ENCODE measurements around the gene TRIM33. TPM values are rescaled to one million over a fixed set of nuclear protein-coding genes. Genes with fewer than 3 reads are reported as not detected.

Gene TRIM33
- polyA plus RNA-seq, 1 of the 3 experiments (the other 2 are of a cell fraction): 6.3 TPM

DNA sequence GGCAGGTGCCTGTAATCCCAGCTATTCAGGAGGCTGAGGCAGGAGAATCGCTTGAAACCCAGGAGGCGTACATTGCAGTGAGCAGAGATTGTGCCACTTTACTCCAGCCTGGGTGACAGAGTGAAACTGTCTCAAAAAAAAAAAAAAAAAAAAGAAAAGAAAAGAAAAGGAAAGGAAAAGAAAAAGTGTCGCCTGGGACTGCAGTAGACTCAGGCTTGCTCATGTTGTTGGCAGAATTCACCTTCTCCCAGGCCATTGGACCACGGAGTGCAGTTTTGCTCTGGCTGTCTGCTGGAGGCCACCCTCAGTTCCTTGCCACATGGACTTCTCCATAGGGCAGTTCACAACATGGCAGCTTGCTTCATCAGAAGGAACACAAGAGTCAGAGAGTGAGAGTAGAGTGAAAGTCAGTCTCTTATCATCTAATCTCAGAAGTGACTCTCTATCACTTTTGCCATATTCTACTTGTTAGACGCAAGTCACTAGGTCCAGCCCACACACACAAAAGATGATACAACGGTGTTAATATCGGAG is 41.2 kb upstream of the TRIM33 start:
- Histone ChIP-seq H3K27me3 (ENCODE audit: insufficient read depth) (no peaks in the 10 kb centered on the region), H3K4me1 (ENCODE audit: control insufficient read depth in 1 of 2, insufficient read depth in 2 of 2, low read depth in 1 of 2, low read length in 1 of 2) (no peaks in the 10 kb centered on the region), H3K36me3 (replicated peaks in 1 of 2; ENCODE audit: control insufficient read depth in 1 of 2, insufficient read depth in 2 of 2, low read length in 1 of 2) (no peaks in the 10 kb centered on the region), H3K27ac (ENCODE audit: low read depth in 2 of 2, low read length in 1 of 2) (no peak overlapping the region), H4K20me1 (ENCODE audit: insufficient read depth) (no peaks in the 10 kb centered on the region), H3K9ac (no peak overlapping the region), H2AFZ (ENCODE audit: low read depth) (no peak overlapping the region), H3K9me2 (no peaks in the 10 kb centered on the region), H3K4me3 (ENCODE audit: low read depth in 2 of 2, low read length in 1 of 2) (no peak overlapping the region), H3K79me2 (ENCODE audit: insufficient read depth) (no peaks in the 10 kb centered on the region), H3K9me3 (no peaks in the 10 kb centered on the region), H3K4me2 (no peak overlapping the region), H3F3A (replicated peaks; ENCODE audit: insufficient read depth) (no peaks in the 10 kb centered on the region)
- TF ChIP-seq EZH2phosphoT487 (IDR thresholded peaks at IDR 0.05; ENCODE audit: borderline replicate concordance, low read depth) (no peak), ELF1 (IDR thresholded peaks at IDR 0.05) (no peak), RXRA (IDR thresholded peaks at IDR 0.05; ENCODE audit: borderline replicate concordance, low read depth) (no peak), FOXJ3 (CRISPR knock-in tag; IDR thresholded peaks at IDR 0.05) (no peak), GABPA (IDR thresholded peaks at IDR 0.05; ENCODE audit: low read depth) (no peak), USF1 (IDR thresholded peaks at IDR 0.05; ENCODE audit: borderline replicate concordance, low read depth) (no peak)
- TF ChIP-seq, protein P1, sequence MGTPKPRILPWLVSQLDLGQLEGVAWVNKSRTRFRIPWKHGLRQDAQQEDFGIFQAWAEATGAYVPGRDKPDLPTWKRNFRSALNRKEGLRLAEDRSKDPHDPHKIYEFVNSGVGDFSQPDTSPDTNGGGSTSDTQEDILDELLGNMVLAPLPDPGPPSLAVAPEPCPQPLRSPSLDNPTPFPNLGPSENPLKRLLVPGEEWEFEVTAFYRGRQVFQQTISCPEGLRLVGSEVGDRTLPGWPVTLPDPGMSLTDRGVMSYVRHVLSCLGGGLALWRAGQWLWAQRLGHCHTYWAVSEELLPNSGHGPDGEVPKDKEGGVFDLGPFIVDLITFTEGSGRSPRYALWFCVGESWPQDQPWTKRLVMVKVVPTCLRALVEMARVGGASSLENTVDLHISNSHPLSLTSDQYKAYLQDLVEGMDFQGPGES (IDR thresholded peaks at IDR 0.05; ENCODE audit: low read depth, low read length): no peak
- TF ChIP-seq, protein P2, sequence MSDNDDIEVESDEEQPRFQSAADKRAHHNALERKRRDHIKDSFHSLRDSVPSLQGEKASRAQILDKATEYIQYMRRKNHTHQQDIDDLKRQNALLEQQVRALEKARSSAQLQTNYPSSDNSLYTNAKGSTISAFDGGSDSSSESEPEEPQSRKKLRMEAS (IDR thresholded peaks at IDR 0.05; ENCODE audit: low read depth): no peak
- TF ChIP-seq, protein P3, sequence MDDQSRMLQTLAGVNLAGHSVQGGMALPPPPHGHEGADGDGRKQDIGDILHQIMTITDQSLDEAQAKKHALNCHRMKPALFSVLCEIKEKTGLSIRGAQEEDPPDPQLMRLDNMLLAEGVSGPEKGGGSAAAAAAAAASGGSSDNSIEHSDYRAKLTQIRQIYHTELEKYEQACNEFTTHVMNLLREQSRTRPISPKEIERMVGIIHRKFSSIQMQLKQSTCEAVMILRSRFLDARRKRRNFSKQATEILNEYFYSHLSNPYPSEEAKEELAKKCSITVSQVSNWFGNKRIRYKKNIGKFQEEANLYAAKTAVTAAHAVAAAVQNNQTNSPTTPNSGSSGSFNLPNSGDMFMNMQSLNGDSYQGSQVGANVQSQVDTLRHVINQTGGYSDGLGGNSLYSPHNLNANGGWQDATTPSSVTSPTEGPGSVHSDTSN (IDR thresholded peaks at IDR 0.05): no peak
- WGBS (ENCODE audit: low lambda C conversion rate): 63% methylated on average over 7 of the region's 7 CpGs
- ChIA-PET POLR2A (no interaction called here), CTCF (no interaction called here)
- no peak for DNase-seq

DNA sequence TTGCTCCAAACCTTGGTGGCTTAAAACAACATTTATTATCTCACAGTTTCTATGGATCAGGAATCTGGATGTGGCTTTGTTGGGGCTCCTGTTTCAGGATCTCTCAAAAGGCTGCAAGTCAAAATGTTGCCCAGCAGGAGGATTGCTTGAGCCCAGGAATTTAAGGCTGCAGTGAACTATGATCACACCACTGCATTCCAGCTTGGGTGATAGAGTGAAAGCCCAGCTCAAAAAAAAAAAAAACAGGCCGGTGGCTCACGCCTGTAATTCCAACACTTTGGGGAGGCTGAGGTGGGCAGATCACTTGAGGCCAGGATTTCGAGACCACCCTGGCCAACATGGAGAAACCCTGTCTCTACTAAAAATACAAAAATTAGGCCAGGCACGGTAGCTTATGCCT is 40.4 kb upstream of the TRIM33 start:
- WGBS (ENCODE audit: low lambda C conversion rate): 79% methylated on average over 4 of the region's 4 CpGs
- ChIA-PET CTCF (no interaction called here), POLR2A (no interaction called here)
- H3K79me2 ChIP-seq (ENCODE audit: insufficient read depth): no peaks in the 10 kb centered on the region
- no peak overlapping the region for H2AFZ ChIP-seq (ENCODE audit: low read depth)
- no peak overlapping the region for H3K9ac ChIP-seq
- no peaks in the 10 kb centered on the region for H3K9me2 ChIP-seq
- no peaks in the 10 kb centered on the region for H3F3A ChIP-seq (replicated peaks; ENCODE audit: insufficient read depth)
- no peaks in the 10 kb centered on the region for H3K36me3 ChIP-seq (replicated peaks in 1 of 2; ENCODE audit: control insufficient read depth in 1 of 2, insufficient read depth in 2 of 2, low read length in 1 of 2)
- no peak overlapping the region for H3K4me2 ChIP-seq
- H3K27ac ChIP-seq (ENCODE audit: low read depth in 2 of 2, low read length in 1 of 2): no peak overlapping the region
- H3K4me1 ChIP-seq (ENCODE audit: control insufficient read depth in 1 of 2, insufficient read depth in 2 of 2, low read depth in 1 of 2, low read length in 1 of 2): no peaks in the 10 kb centered on the region
- no peaks in the 10 kb centered on the region for H4K20me1 ChIP-seq (ENCODE audit: insufficient read depth)
- no peaks in the 10 kb centered on the region for H3K27me3 ChIP-seq (ENCODE audit: insufficient read depth)
- TF ChIP-seq CHD2 (IDR thresholded peaks at IDR 0.05; ENCODE audit: low read length, partially characterized antibody) (no peak), SIN3A (IDR thresholded peaks at IDR 0.05; ENCODE audit: borderline replicate concordance, low read depth, low read length) (no peak)
- TF ChIP-seq, protein P4, sequence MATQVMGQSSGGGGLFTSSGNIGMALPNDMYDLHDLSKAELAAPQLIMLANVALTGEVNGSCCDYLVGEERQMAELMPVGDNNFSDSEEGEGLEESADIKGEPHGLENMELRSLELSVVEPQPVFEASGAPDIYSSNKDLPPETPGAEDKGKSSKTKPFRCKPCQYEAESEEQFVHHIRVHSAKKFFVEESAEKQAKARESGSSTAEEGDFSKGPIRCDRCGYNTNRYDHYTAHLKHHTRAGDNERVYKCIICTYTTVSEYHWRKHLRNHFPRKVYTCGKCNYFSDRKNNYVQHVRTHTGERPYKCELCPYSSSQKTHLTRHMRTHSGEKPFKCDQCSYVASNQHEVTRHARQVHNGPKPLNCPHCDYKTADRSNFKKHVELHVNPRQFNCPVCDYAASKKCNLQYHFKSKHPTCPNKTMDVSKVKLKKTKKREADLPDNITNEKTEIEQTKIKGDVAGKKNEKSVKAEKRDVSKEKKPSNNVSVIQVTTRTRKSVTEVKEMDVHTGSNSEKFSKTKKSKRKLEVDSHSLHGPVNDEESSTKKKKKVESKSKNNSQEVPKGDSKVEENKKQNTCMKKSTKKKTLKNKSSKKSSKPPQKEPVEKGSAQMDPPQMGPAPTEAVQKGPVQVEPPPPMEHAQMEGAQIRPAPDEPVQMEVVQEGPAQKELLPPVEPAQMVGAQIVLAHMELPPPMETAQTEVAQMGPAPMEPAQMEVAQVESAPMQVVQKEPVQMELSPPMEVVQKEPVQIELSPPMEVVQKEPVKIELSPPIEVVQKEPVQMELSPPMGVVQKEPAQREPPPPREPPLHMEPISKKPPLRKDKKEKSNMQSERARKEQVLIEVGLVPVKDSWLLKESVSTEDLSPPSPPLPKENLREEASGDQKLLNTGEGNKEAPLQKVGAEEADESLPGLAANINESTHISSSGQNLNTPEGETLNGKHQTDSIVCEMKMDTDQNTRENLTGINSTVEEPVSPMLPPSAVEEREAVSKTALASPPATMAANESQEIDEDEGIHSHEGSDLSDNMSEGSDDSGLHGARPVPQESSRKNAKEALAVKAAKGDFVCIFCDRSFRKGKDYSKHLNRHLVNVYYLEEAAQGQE (IDR thresholded peaks at IDR 0.05; ENCODE audit: low read depth, low read length): no peak
- TF ChIP-seq, protein P5, sequence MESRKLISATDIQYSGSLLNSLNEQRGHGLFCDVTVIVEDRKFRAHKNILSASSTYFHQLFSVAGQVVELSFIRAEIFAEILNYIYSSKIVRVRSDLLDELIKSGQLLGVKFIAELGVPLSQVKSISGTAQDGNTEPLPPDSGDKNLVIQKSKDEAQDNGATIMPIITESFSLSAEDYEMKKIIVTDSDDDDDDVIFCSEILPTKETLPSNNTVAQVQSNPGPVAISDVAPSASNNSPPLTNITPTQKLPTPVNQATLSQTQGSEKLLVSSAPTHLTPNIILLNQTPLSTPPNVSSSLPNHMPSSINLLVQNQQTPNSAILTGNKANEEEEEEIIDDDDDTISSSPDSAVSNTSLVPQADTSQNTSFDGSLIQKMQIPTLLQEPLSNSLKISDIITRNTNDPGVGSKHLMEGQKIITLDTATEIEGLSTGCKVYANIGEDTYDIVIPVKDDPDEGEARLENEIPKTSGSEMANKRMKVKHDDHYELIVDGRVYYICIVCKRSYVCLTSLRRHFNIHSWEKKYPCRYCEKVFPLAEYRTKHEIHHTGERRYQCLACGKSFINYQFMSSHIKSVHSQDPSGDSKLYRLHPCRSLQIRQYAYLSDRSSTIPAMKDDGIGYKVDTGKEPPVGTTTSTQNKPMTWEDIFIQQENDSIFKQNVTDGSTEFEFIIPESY (IDR thresholded peaks at IDR 0.05; ENCODE audit: borderline replicate concordance, low read depth): no peak
- no peak overlapping the region for H3K4me3 ChIP-seq (ENCODE audit: low read depth in 2 of 2, low read length in 1 of 2)
- H3K9me3 ChIP-seq: no peaks in the 10 kb centered on the region
- DNase-seq: no peak
